Measurements from ENCODE around the gene SLC34A3. TPM values are rescaled to one million over a fixed set of nuclear protein-coding genes. Genes with fewer than 3 reads are reported as not detected.
A peak's percentile ranks its signal among the peaks of the same experiment; 100 is the strongest.

The SLC34A3 gene
- total RNA-seq, 4 donors from 2014 or later, result 0.11 to 1.7 (median 0.38) TPM; not detected in 1

DNA sequence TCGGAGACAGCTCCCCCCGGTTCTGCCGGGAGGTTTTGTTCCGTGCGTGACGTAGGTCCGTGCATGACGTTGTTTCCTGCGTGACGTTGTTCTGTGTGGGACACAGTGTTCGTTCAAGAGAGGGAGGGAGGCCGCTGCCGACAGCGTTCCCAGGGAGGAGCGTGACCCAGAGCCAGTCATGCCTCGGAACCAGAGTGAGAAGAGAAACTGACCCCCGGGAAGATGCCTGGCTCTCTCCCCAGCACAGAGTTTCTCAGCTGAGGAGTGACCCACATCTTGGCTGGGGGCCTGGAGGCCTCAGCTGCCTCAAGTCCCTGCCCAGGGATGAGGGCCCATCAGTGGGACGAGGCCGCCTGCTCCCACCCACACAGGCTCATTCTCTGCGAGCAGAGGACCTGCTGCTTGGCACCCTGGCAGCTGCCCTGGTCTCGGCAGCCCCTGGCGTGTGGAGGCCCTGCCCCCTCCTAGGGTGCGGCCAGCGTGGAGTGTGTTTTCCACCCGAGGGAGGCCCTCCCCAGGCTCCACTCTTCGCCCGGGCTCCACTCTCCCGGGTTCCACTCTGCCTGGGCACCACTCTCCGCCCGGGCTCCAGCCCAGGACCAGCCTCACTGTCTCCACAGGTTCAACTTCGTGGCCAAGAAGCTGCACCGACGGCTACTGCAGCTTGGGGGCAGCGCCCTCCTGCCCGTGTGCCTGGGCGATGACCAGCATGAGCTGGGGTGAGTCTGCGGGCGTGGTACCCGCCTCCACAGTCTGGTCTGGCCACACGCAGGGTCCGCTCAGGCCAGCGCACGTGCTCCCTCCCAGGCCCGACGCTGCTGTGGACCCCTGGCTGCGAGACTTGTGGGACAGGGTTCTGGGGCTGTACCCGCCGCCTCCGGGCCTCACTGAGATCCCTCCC lies 17.3 kb upstream of the SLC34A3 start:
- WGBS, 2 donors, result 92 to 94% methylated on average over 13 to 19 of the region's 49 CpGs
- Histone ChIP-seq H3K27ac (no peak overlapping the region), H3K27me3 (no peaks in the 10 kb centered on the region), H3K4me1 (peaks cover 8 to 22% (median 14%) of the 10 kb centered on the region in 3 donors), H3K4me3 (no peak overlapping the region), H3K9me3 (no peaks in the 10 kb centered on the region), H3K36me3 (peaks cover 0 to 53% (median 4%) of the 10 kb centered on the region in 3 donors)
- TF ChIP-seq, protein P1, sequence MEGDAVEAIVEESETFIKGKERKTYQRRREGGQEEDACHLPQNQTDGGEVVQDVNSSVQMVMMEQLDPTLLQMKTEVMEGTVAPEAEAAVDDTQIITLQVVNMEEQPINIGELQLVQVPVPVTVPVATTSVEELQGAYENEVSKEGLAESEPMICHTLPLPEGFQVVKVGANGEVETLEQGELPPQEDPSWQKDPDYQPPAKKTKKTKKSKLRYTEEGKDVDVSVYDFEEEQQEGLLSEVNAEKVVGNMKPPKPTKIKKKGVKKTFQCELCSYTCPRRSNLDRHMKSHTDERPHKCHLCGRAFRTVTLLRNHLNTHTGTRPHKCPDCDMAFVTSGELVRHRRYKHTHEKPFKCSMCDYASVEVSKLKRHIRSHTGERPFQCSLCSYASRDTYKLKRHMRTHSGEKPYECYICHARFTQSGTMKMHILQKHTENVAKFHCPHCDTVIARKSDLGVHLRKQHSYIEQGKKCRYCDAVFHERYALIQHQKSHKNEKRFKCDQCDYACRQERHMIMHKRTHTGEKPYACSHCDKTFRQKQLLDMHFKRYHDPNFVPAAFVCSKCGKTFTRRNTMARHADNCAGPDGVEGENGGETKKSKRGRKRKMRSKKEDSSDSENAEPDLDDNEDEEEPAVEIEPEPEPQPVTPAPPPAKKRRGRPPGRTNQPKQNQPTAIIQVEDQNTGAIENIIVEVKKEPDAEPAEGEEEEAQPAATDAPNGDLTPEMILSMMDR (IDR thresholded peaks at IDR 0.05), result peak in 1 of 6 experiments; percentile 37
- TF ChIP-seq POLR2A (IDR thresholded peaks at IDR 0.05), result no peak
- no peak for DNase-seq
- intact Hi-C loops (cut with DNase I), result no loop called here

DNA sequence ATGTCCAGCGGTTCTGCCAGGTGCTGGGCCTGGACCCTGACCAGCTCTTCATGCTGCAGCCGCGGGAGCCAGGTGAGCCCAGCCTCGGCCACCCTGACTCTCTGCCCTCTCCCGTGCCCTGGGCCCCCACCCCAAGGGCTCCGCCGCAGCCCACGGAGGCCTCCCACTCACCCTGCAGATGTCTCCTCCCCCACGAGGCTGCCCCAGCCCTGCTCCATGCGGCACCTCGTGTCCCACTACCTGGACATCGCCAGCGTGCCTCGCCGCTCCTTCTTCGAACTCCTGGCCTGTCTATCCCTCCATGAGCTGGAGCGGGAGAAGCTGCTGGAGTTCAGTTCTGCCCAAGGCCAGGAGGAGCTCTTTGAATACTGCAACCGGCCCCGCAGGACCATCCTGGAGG lies 16.1 kb upstream of the SLC34A3 start:
- intact Hi-C loops (cut with DNase I), result no loop called here
- Histone ChIP-seq H3K4me3 (no peak overlapping the region), H3K27me3 (no peaks in the 10 kb centered on the region), H3K9me3 (no peaks in the 10 kb centered on the region), H3K4me1 (peaks cover 15 to 31% (median 16%) of the 10 kb centered on the region in 3 donors), H3K27ac (no peak overlapping the region), H3K36me3 (peaks cover 0 to 41% (median 4%) of the 10 kb centered on the region in 3 donors)
- no peak for TF ChIP-seq POLR2A (IDR thresholded peaks at IDR 0.05)
- TF ChIP-seq, protein P1 (IDR thresholded peaks at IDR 0.05), result no peak
- WGBS, 2 donors, result 78 to 80% methylated on average over 8 to 11 of the region's 19 CpGs
- no peak for DNase-seq

DNA sequence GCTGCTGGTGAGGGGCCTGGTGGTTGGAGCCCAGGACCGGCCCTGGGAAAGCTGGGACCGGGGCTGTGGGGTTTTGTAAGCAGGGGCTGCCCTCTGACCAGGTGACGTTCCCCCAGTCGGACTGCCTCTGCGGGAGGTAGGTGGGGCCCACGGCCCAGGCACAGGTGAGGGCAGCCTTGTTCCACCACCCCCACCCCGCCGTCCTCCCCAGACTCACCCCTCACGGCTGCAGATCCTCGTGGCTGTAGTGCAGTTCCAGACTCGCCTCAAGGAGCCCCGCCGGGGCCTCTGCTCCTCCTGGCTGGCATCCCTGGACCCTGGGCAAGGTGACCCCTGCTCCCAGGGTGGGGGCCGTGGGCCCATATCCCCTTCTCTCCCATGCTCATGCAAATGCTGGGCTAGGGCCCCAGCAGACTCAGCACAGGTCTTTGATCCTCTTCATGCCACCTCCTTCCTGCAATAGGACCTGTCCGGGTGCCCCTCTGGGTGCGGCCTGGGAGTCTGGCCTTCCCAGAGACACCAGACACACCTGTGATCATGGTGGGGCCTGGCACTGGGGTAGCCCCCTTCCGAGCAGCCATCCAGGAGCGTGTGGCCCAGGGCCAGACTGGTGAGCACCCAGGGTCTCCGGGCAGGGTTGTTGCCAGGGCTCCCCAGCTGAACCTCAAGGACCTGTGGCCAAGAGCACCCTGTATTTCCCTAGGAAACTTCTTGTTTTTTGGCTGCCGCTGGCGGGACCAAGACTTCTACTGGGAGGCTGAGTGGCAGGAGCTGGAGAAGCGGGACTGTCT lies 15.3 kb upstream of the SLC34A3 start:
- Histone ChIP-seq H3K36me3 (peaks cover 0 to 33% (median 0%) of the 10 kb centered on the region in 3 donors), H3K27me3 (no peaks in the 10 kb centered on the region), H3K4me1 (peaks cover 15 to 39% (median 16%) of the 10 kb centered on the region in 3 donors), H3K9me3 (no peaks in the 10 kb centered on the region), H3K27ac (no peak overlapping the region), H3K4me3 (no peak overlapping the region)
- intact Hi-C loops (cut with DNase I), result no loop called here
- 61% methylated on average over 4 of the region's 22 CpGs; no CpG with 5 or more reads in 1 of the 2 donors for WGBS, 2 donors
- TF ChIP-seq, protein P1 (IDR thresholded peaks at IDR 0.05), result no peak
- no peak for TF ChIP-seq POLR2A (IDR thresholded peaks at IDR 0.05)
- DNase-seq, result no peak

DNA sequence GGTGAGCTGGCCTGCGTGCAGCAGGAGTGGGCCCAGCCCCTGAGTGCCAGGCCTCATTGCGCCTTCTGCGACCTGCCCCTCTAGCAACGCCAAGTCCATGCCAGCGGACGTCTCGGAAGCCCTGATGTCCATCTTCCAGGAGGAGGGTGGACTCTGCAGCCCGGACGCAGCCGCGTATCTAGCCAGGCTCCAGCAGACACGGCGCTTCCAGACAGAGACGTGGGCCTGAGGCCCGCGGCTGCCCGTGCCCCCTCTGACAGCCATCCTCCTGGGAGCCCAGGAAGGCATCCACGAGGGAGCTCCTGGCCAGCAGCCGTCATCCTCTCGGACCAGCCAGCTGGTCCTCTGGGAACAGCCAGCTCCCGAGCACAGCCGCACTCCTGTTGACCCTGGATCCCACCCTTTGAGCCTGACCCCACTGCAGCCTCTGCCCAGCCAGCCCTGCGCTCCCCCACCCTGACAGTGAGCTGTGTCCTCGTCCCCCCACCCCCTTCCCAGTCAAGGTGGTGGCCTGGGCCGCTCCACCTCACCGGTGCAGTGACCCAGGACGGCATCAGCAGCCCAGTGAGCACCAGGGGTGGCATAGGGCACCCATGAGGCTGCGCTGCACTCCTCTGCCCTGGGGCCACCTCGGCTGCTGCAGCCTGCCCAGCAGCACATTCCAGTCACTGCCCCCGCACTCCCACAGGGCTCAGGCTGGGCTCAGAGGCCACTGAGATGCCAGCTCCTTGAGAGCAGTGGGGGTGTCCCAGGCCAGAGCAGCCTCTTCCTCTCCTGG lies 14.3 kb upstream of the SLC34A3 start:
- TF ChIP-seq, protein P1 (IDR thresholded peaks at IDR 0.05), result no peak
- no peak for TF ChIP-seq POLR2A (IDR thresholded peaks at IDR 0.05)
- peak overlapping the region in 1 of 4 donors; percentile 51 for H3K4me3 ChIP-seq
- no peak for DNase-seq
- H3K27ac ChIP-seq, result peak overlapping the region; percentile 83 to 92 (median 90)
- intact Hi-C loops (cut with DNase I), result no loop called here
- H3K9me3 ChIP-seq, result no peaks in the 10 kb centered on the region
- no peaks in the 10 kb centered on the region for H3K27me3 ChIP-seq
- peaks cover 16 to 49% (median 17%) of the 10 kb centered on the region in 3 donors for H3K4me1 ChIP-seq
- 70 to 96% methylated on average over 2 to 9 of the region's 30 CpGs for WGBS, 2 donors
- H3K36me3 ChIP-seq, result peaks cover 0 to 29% (median 0%) of the 10 kb centered on the region in 3 donors

Measured in esophagus squamous epithelium (tissue), 5 donors.